Measurements from ENCODE around the gene C4orf46.

- TF ChIP-seq ZNF23 (tag by site-specific recombination; IDR thresholded peaks at IDR 0.05; ENCODE audit: borderline replicate concordance) (no peak), ZNF658 (tag by site-specific recombination; IDR thresholded peaks at IDR 0.05) (no peak), ZNF24 (tag by site-specific recombination; IDR thresholded peaks at IDR 0.05) (no peak), ZNF777 (tag by site-specific recombination; IDR thresholded peaks at IDR 0.05; ENCODE audit: borderline replicate concordance) (no peak), ZNF239 (tag by site-specific recombination; IDR thresholded peaks at IDR 0.05) (no peak), YY1 (tag by site-specific recombination; IDR thresholded peaks at IDR 0.05) (no peak)
- TF ChIP-seq, protein P1, sequence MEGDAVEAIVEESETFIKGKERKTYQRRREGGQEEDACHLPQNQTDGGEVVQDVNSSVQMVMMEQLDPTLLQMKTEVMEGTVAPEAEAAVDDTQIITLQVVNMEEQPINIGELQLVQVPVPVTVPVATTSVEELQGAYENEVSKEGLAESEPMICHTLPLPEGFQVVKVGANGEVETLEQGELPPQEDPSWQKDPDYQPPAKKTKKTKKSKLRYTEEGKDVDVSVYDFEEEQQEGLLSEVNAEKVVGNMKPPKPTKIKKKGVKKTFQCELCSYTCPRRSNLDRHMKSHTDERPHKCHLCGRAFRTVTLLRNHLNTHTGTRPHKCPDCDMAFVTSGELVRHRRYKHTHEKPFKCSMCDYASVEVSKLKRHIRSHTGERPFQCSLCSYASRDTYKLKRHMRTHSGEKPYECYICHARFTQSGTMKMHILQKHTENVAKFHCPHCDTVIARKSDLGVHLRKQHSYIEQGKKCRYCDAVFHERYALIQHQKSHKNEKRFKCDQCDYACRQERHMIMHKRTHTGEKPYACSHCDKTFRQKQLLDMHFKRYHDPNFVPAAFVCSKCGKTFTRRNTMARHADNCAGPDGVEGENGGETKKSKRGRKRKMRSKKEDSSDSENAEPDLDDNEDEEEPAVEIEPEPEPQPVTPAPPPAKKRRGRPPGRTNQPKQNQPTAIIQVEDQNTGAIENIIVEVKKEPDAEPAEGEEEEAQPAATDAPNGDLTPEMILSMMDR (tag by site-specific recombination; IDR thresholded peaks at IDR 0.05) = no peak
Observed at GRCh38 chr4:158678767-158679166, 7.1 kb upstream of the C4orf46 start.

Measured in HEK293 (cell line).